Stimulated activated CD8-positive, alpha-beta memory T cell treated with anti-CD3 and anti-CD28 coated beads, Interleukin-7, amount 100 ng/mL, for 48 hours (primary cell): ENCODE data around the gene TRPV2.

Source experiments
- DNase-seq, 2 donors: peaks; one replicate each; pipeline ENCODE4 v3.0.0-alpha.2; 2020; ENCODE audit warnings: low read depth in 1 of 2; ENCODE audit errors: extremely low read depth in 1 of 2

TRPV2 gene

GRCh38 chr17:16406742-16407674 lies 8.4 kb upstream of the TRPV2 start:
- no peak for DNase-seq

- no peak for DNase-seq
Observed at GRCh38 chr17:16407911-16408588, 7.3 kb upstream of the TRPV2 start.

- DNase-seq = no peak
Observed at GRCh38 chr17:16417399-16417798, 2.0 kb downstream of the TRPV2 start.

GRCh38 chr17:16417896-16418684 lies 2.7 kb downstream of the TRPV2 start:
- DNase-seq = no peak

DNA sequence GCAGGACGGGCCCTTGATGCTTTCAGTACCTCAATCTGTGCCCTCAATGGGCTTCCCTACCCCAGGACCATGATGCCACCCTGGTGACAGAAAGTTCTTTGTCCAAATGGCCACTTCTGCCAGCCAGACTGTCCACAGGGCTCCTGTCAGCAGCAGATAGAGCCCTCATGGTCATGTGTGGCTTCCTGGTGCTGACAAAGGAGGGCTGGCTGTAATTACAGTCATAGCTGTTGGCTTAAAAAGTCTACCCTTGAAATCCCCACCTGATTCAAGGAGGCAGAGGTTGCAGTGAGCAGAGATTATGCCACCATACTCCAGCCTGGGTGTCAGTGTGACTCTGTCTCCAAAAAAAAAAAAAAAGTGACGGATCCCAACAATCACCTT lies 3.3 kb downstream of the TRPV2 start:
- DNase-seq = no peak

- DNase-seq = peak in 1 of 2 donors; percentile 82
Observed at GRCh38 chr17:16419074-16419928, 3.9 kb downstream of the TRPV2 start.

DNA sequence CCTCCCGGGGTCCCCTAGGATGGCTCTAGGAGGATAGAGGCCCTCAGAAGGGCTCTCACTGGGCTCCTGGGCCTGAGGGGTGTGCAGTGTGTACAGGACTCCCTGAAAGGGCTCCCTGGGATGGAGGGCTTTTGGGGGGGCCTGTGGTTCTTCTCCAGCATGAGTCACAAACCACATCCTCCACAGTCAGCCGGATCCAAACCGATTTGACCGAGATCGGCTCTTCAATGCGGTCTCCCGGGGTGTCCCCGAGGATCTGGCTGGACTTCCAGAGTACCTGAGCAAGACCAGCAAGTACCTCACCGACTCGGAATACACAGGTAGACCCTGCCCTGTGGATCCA lies 4.5 kb downstream of the TRPV2 start:
- no peak for DNase-seq

DNA sequence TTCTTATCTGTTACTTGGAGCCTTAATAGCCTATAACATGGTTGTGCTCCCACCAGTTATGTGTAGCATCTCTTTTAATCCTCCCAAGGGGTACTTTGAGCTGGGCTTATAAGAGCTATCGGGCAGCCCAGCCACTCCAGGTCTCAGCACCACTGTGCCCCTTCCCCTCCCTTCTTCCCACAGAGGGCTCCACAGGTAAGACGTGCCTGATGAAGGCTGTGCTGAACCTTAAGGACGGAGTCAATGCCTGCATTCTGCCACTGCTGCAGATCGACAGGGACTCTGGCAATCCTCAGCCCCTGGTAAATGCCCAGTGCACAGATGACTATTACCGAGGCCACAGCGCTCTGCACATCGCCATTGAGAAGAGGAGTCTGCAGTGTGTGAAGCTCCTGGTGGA lies 7.0 kb downstream of the TRPV2 start:
- no peak for DNase-seq

GRCh38 chr17:16423226-16423872 lies 8.0 kb downstream of the TRPV2 start:
- no peak for DNase-seq

GRCh38 chr17:16425202-16425601 lies 9.8 kb downstream of the TRPV2 start:
- DNase-seq = no peak

DNA sequence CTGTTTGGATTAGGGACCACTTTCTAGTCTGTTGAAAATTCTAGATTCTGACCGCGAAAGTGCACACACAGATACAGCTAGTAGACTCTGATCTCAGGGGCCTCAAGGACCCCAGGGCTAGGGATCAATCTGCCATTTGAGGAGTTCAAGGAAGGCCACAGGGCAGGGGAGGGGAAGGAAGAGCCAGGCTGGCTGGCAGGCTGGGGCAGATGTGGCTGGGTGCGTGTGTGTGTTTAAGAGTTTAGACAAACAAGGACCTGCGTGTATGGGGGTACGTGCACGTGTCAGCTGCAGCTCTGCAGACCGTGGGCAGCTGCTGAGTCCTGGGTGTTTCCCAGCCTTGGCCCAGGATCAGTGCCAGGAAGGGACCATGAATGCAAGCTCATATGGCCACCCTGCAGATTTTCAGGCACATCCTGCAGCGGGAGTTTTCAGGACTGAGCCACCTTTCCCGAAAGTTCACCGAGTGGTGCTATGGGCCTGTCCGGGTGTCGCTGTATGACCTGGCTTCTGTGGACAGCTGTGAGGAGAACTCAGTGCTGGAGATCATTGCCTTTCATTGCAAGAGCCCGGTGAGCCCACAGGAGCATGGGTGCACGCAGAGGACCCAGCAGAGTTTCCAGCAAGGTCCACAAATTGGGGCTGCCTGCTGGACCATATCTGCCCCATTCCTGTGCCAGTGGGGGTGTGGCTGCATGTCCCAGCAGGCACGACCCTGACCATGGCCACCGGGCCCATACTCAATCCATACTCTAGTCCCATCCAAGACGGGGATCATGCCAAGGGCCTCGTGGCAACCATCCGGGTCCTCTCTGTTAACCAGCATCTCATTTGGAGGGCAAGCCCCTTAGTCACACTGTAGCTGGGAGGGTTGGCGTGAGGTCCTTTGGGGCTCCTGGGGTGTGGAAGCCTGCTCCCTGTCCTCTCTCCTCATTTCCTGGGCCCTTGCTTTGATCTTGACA lies 10.6 kb downstream of the TRPV2 start:
- DNase-seq = no peak

- no peak for DNase-seq
Observed at GRCh38 chr17:16427020-16427419, 11.6 kb downstream of the TRPV2 start.

DNA sequence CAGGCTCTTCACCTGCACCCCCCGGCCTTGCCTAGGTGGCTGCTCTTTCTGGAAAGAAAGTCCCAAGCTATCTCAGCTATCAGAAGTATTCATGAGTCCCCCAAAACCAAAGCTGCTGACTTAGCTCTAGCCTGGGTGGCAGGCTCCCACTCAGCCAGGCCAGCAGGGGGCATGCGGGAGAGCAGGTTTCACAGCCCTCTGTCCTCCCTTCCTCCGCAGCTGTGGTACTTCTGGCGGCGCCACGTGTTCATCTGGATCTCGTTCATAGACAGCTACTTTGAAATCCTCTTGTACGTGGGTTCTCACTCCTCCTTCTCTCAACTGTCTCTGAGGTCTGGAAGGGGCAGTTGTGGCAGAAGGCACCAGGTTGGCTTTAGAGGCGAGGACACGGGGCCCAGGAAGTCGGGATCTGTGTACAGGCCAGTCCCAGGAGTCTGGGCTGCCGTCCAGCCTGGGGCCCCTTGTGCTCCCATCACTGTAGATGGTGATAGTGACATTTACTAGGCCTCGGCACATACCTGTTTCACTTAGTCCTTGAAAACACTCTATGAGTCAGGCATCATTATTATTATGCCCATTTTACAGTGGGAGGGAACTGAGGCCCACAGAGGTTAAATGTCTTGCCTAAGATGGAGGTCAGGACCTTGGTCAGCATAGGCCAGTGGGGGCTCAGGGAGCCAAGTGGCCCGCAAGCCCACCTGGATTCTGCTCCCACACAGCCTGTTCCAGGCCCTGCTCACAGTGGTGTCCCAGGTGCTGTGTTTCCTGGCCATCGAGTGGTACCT lies 12.9 kb downstream of the TRPV2 start:
- no peak for DNase-seq

GRCh38 chr17:16429083-16429482 lies 13.7 kb downstream of the TRPV2 start:
- DNase-seq = no peak

GRCh38 chr17:16430650-16431049 lies 15.3 kb downstream of the TRPV2 start:
- no peak for DNase-seq

DNA sequence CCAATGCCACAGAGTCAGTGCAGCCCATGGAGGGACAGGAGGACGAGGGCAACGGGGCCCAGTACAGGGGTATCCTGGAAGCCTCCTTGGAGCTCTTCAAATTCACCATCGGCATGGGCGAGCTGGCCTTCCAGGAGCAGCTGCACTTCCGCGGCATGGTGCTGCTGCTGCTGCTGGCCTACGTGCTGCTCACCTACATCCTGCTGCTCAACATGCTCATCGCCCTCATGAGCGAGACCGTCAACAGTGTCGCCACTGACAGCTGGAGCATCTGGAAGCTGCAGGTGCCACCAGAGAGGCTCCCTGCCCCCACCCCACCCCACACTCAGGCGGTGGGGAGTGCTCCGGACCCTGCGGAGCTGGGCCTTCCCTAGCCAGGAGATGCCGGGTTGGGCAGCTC lies 16.6 kb downstream of the TRPV2 start:
- DNase-seq = no peak

- DNase-seq = no peak
Observed at GRCh38 chr17:16433514-16433913, 18.1 kb downstream of the TRPV2 start.

- DNase-seq = no peak
Observed at GRCh38 chr17:16434662-16435061, 19.3 kb downstream of the TRPV2 start.
